Motor neuron (in vitro differentiated cells): ENCODE data around the gene RNF223. TPM values are rescaled to one million over a fixed set of nuclear protein-coding genes. Genes with fewer than 3 reads are reported as not detected.

Source experiments
- ATAC-seq, 8 experiments: fragments of 200-7000 bp; cut with Tn5 transposase; replicated peaks in 6 of 8; 2 replicates each; pipeline ENCODE4 v1.8.0; 2021; ENCODE audit warnings: mild to moderate bottlenecking in 8 of 8, moderate library complexity in 8 of 8
- H3K27ac ChIP-seq, 2 donors: fragments of 250-450 bp; sonication (Bioruptor Pico); 2 replicates each; pipeline ENCODE4 v1.9.0; 2021; ENCODE audit warnings: antibody characterized with exemption in 2 of 2, mild to moderate bottlenecking in 2 of 2, moderate library complexity in 1 of 2
- H3K4me1 ChIP-seq, 2 donors: fragments of 250-450 bp; sonication (Bioruptor Pico); replicated peaks in 1 of 2; 2 replicates each; pipeline ENCODE4 v1.6.1; 2021; ENCODE audit warnings: antibody characterized with exemption in 2 of 2, mild to moderate bottlenecking in 2 of 2, moderate library complexity in 1 of 2
- H3K4me3 ChIP-seq, 5 donors: fragments of 250-450 bp; sonication (Bioruptor Pico); 2 replicates each; pipeline ENCODE4 v1.9.0; 2021; ENCODE audit warnings: antibody characterized with exemption in 5 of 5, mild to moderate bottlenecking in 5 of 5, moderate library complexity in 4 of 5
- WGBS, 10 experiments: fragments of 450-650 bp; shearing (Covaris generic); methylation state at CpG; one replicate each; pipeline ENCODE4 v1.0.0; 2022; 5-methylcytosine and 5-hydroxymethylcytosine counted together
- in situ Hi-C, 9 experiments: fragments of 400-800 bp; cut with MboI; loops; one replicate each; pipeline ENCODE4 v1.15.0; 2021; ENCODE audit warnings: low sequenced_read_pairs in 9 of 9, low pct_unique_long_range_greater_than_20kb in 2 of 9; ENCODE audit not compliant: unreplicated experiment in 9 of 9
- total RNA-seq, 8 experiments: library from RNA; unstranded; fragments of 300-600 nt; gene quantifications; 2 replicates each; pipeline versions ENCODE4 v1.2.3 to v1.2.4, GENCODE V29; 2022

The RNF223 gene
- total RNA-seq, 8 experiments from 2014 or later = 0.05 to 0.95 (median 0.13) TPM; not detected in 4

DNA sequence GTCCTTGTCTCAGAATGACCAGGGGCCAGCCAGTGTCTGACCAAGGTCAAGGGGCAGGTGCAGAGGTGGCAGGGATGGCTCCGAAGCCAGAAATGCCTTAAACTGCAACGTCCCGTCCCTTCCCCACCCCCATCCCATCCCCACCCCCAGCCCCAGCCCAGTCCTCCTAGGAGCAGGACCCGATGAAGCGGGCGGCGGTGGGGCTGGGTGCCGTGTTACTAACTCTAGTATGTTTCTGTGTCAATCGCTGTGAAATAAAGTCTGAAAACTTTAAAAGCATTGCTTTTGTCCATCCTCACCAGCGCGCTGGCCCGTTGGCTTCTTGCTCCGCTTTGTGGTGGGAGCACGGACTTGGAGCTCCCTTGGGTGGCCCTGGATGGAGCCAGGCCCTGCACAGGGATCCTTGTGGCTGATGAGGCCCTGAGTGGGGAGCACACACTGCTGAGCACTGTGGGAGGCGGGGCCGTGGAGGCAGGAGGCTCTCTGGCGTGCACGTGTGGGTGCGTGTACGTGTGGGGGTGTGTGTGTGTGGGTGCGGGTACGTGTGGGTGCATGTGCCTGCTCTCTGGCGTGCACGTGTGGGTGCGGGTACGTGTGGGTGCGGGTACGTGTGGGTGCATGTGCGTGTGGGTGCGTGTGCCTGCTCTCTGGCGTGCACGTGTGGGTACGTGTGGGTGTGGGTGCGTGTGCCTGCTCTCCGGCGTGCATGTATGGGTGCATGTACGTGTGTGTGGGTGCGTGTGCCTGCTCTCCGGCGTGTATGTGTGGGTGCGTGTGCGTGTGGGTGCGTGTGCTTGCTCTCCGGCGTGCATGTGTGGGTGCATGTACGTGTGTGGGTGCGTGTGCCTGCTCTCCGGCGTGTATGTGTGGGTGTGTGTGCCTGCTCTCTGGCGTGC is 18.0 kb downstream of the RNF223 start:
- Histone ChIP-seq H3K4me1 (peaks cover 6 to 17% of the 10 kb centered on the region in 2 donors), H3K27ac (no peak overlapping the region), H3K4me3 (no peak overlapping the region)
- in situ Hi-C loops = no loop called here
- 63 to 83% (median 82%) methylated on average over 4 to 20 of the region's 50 CpGs; no CpG with 5 or more reads in 7 of the 10 experiments for WGBS, 10 experiments
- no peak for ATAC-seq

DNA sequence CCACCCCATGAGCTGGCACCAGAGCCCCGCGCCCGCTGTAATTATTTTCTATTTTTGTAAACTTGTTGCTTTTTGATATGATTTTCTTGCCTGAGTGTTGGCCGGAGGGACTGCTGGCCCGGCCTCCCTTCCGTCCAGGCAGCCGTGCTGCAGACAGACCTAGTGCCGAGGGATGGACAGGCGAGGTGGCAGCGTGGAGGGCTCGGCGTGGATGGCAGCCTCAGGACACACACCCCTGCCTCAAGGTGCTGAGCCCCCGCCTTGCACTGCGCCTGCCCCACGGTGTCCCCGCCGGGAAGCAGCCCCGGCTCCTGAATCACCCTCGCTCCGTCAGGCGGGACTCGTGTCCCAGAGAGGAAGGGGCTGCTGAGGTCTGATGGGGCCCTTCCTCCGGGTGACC is 19.1 kb downstream of the RNF223 start:
- in situ Hi-C loops = no loop called here

DNA sequence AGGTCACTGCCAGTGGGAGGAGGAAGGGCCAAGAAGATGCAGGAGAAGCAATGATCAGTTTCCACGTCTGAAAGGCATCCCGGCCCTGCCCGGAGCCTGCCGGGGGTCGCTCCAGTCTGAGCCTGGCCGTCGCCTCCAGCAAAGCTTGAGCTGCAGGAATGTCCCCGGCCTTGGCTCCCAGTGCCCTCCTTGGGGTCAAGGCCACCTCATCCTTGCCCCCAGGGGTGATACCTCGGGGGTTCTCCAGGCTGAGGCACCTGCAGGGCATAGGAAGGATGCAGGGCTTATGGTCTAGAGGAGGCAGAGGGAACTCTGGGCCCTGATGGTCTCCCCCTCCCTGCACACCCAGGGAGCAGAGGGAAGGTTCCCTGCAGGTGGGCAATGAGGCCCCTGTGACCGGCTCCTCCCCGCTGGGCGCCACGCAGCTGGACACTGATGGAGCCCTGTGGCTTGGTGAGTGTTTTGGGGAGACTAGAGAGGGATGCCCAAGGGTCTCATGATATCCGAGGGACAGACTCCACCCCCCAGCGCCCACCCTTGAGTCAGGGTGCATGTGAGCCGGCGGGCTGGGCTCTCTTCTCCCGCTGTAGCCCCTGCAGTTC is 19.9 kb downstream of the RNF223 start:
- H3K4me1 ChIP-seq = peaks cover 6 to 11% of the 10 kb centered on the region in 2 donors
- H3K4me3 ChIP-seq = no peak overlapping the region
- WGBS, 10 experiments = 80 to 100% (median 92%) methylated on average over 1 to 17 of the region's 18 CpGs; no CpG with 5 or more reads in 5 of the 10 experiments
- no peak overlapping the region for H3K27ac ChIP-seq
- in situ Hi-C loops = no loop called here
- ATAC-seq = no peak

More for the DNA sequence above, 19.1 kb downstream of the RNF223 start:
- Histone ChIP-seq H3K4me3 (no peak overlapping the region), H3K4me1 (peaks cover 6 to 14% of the 10 kb centered on the region in 2 donors), H3K27ac (no peak overlapping the region)
- ATAC-seq = no peak
- WGBS, 10 experiments = 72 to 98% (median 95%) methylated on average over 6 to 10 of the region's 23 CpGs; no CpG with 5 or more reads in 5 of the 10 experiments

DNA sequence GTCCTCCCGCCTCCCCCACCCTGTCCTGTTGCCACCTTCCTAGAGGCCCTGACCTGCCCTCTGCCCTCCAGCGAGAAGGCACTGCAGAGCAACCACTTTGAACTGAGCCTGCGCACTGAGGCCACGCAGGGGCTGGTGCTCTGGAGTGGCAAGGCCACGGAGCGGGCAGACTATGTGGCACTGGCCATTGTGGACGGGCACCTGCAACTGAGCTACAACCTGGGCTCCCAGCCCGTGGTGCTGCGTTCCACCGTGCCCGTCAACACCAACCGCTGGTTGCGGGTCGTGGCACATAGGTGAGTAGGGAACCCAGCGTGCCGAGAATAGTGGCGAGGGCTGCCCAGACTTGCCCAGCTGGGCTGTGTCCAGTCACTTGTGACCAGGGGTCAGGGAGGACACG is 20.4 kb downstream of the RNF223 start:
- Histone ChIP-seq H3K27ac (no peak overlapping the region), H3K4me1 (peaks cover 3 to 8% of the 10 kb centered on the region in 2 donors), H3K4me3 (no peak overlapping the region)
- in situ Hi-C loops = no loop called here
- WGBS, 10 experiments = 85 to 100% (median 100%) methylated on average over 1 to 5 of the region's 18 CpGs; no CpG with 5 or more reads in 7 of the 10 experiments
- no peak for ATAC-seq

DNA sequence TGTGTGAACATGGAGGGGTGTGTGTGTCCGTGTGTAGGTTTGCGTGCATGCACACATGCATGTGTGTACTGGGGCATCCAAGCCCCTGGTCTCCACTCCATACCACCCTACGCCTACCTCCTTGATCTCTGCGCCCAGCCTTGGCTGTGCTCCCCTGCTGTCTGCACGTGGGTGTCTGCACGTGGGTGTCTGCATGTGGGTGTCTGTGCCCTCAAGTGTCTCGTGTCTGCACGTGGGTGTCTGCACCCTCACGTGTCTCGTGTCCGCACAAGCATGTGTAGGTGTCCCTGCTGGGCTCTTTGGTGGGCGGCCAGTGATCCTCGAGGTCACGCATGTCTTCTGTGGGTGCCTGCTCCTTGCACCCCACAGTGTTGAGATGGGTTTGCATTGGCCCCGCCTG is 21.1 kb downstream of the RNF223 start:
- 90 to 100% (median 94%) methylated on average over 1 to 7 of the region's 15 CpGs; no CpG with 5 or more reads in 5 of the 10 experiments for WGBS, 10 experiments
- Histone ChIP-seq H3K4me1 (peaks cover 0 to 1% of the 10 kb centered on the region in 2 donors), H3K27ac (no peak overlapping the region), H3K4me3 (no peak overlapping the region)
- in situ Hi-C loops = no loop called here
- ATAC-seq = no peak

DNA sequence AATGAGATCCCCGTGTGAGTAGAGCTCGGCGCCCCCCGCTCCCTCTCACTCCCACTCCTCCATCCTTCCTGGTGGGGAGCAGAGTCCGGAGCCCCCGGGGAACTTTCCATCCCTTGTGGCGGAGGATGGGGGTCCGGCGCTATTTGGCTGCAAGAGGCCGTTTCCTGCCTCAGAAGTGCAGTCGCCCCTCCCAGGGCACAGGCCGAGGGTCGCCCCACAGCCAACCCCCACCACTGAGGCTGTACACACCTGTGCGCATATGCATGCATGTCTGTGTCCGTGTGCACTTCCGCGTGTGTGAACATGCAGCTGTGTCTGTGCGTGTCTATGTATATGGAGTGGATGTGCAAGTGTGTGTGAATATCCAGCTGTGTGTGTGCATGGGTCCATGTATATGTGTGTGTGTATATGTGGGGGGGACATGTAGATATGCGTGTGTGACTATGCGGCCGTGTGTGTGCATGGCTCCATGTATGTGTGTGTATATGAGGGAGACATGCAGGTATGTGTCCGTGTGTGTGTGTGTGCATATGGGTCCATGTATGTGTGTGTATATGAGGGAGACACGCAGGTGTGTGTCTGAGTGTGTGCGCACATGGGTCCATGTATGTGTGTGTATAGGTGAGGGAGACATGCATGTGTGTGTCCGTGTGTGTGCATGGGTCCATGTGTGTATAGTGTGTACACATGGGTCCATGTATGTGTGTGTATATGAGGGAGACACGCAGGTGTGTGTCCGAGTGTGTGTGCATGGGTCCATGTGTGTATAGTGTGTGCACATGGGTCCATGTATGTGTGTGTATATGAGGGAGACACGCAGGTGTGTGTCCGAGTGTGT is 21.9 kb downstream of the RNF223 start:
- ATAC-seq = no peak
- WGBS, 10 experiments = 86 to 100% (median 94%) methylated on average over 3 to 19 of the region's 29 CpGs; no CpG with 5 or more reads in 3 of the 10 experiments
- in situ Hi-C loops = no loop called here
- H3K4me1 ChIP-seq = no peaks in the 10 kb centered on the region
- no peak overlapping the region for H3K4me3 ChIP-seq
- H3K27ac ChIP-seq = no peak overlapping the region

DNA sequence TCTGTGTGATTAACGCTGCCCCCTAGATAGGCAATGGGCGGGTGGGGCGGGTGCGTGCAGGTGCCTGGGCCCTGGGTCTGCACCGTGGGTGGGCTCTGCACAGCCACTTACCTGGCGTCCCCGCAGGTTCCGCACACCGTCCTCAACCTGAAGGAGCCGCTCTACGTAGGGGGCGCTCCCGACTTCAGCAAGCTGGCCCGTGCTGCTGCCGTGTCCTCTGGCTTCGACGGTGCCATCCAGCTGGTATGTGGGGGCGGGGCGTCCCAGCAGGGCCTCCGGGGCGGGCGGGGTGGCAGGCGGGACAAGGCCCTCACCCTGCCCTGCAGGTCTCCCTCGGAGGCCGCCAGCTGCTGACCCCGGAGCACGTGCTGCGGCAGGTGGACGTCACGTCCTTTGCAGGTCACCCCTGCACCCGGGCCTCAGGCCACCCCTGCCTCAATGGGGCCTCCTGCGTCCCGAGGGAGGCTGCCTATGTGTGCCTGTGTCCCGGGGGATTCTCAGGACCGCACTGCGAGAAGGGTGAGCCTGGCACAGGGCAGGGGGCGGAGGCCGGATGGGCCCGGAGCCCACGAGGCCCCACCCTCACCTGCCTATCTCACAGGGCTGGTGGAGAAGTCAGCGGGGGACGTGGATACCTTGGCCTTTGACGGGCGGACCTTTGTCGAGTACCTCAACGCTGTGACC is 22.8 kb downstream of the RNF223 start:
- WGBS, 10 experiments = 73 to 100% (median 96%) methylated on average over 2 to 8 of the region's 46 CpGs; no CpG with 5 or more reads in 6 of the 10 experiments
- in situ Hi-C loops = no loop called here

DNA sequence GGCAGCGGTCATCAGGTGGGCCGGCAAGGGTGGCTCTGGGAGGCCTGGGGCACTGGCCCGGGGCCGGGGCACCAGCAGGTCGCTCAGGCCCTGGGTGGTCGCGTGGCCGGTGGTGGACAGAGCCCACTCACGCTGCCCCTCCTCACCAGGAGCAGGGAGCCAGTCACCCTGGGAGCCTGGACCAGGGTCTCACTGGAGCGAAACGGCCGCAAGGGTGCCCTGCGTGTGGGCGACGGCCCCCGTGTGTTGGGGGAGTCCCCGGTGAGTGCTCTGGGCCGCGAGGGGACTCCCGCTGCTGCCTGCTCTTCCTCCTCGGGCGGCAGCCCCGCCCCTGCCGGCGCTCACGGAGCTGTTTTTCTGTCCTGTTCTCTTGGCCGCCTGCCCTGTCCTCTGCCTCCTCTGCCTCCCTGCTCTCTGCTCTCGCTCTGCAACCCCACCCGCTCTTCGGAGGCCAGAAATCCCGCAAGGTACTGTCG is 23.5 kb downstream of the RNF223 start:
- in situ Hi-C loops = no loop called here
- ATAC-seq = no peak
- Histone ChIP-seq H3K4me1 (no peaks in the 10 kb centered on the region), H3K27ac (no peak overlapping the region), H3K4me3 (no peak overlapping the region)
- WGBS, 10 experiments = 81 to 100% (median 97%) methylated on average over 1 to 13 of the region's 32 CpGs; no CpG with 5 or more reads in 5 of the 10 experiments

More for the DNA sequence above, 22.8 kb downstream of the RNF223 start:
- H3K27ac ChIP-seq = no peak overlapping the region
- H3K4me1 ChIP-seq = no peaks in the 10 kb centered on the region
- no peak overlapping the region for H3K4me3 ChIP-seq
- ATAC-seq = no peak

DNA sequence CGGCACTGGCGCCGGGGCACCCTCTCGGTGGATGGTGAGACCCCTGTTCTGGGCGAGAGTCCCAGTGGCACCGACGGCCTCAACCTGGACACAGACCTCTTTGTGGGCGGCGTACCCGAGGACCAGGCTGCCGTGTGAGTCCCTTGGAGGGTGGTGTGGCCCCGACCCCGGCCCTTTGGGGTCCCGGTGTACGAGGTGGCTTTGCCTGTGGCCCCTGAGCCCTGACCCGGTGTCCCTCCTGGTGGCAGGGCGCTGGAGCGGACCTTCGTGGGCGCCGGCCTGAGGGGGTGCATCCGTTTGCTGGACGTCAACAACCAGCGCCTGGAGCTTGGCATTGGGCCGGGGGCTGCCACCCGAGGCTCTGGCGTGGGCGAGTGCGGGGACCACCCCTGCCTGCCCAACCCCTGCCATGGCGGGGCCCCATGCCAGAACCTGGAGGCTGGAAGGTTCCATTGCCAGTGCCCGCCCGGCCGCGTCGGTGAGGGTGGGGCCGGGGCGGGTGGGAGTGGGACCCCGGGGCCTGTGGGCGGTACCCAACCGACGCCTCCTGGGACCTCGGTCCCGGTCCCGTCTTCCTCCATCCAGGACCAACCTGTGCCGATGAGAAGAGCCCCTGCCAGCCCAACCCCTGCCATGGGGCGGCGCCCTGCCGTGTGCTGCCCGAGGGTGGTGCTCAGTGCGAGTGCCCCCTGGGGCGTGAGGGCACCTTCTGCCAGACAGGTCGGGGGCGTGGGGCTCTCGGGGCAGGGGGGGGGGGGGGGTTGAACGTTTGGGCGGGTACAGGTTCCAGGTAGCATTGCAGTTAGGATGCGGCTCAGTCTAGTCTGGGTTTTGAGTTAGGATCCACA is 24.6 kb downstream of the RNF223 start:
- H3K4me3 ChIP-seq = no peak overlapping the region
- in situ Hi-C loops = no loop called here
- no peak for ATAC-seq
- no peak overlapping the region for H3K27ac ChIP-seq
- 89 to 96% methylated on average over 7 to 9 of the region's 57 CpGs; no CpG with 5 or more reads in 8 of the 10 experiments for WGBS, 10 experiments
- no peaks in the 10 kb centered on the region for H3K4me1 ChIP-seq

DNA sequence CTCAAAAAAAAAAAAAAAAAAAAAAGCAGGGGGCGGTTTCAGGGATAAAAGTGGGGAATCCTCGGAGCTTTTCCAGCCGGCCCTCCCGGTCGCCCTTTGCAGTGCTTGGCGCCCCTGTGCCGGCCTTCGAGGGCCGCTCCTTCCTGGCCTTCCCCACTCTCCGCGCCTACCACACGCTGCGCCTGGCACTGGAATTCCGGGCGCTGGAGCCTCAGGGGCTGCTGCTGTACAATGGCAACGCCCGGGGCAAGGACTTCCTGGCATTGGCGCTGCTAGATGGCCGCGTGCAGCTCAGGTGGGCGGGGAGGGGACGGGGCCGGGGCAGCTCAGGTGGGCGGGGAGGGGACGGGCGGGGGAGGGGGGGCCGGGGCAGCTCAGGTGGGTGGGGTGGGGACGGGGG is 25.3 kb downstream of the RNF223 start:
- no peak overlapping the region for H3K27ac ChIP-seq
- WGBS, 10 experiments = 93 to 99% (median 94%) methylated on average over 5 to 16 of the region's 28 CpGs; no CpG with 5 or more reads in 7 of the 10 experiments
- H3K4me3 ChIP-seq = no peak overlapping the region
- in situ Hi-C loops = no loop called here
- ATAC-seq = no peak
- H3K4me1 ChIP-seq = no peaks in the 10 kb centered on the region

DNA sequence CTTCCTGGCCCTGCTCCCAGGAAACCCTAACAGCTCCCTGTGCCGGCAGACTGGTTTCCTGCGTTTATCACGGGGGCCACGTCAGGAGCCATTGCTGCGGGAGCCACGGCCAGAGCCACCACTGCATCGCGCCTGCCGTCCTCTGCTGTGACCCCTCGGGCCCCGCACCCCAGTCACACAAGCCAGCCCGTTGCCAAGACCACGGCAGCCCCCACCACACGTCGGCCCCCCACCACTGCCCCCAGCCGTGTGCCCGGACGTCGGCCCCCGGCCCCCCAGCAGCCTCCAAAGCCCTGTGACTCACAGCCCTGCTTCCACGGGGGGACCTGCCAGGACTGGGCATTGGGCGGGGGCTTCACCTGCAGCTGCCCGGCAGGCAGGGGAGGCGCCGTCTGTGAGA is 26.1 kb downstream of the RNF223 start:
- Histone ChIP-seq H3K4me3 (no peak overlapping the region), H3K4me1 (no peaks in the 10 kb centered on the region), H3K27ac (no peak overlapping the region)
- in situ Hi-C loops = no loop called here
- no peak for ATAC-seq
- WGBS, 10 experiments = no CpG with 5 or more reads among the region's 25 CpGs
